Coronary artery (tissue), 2 donors: ENCODE measurements around the gene NEK3.

Experiments used
- DNase-seq: peaks from one replicate; pipeline ENCODE4 v3.0.0-alpha.2; 2017; ENCODE audit warnings: low spot score
- H3K27ac ChIP-seq, 2 donors: fragments of 200-600 bp; sonication (generic); one replicate each; pipeline ENCODE4 v1.5.1; 2016 to 2019
- H3K4me3 ChIP-seq: fragments of 200-600 bp; sonication (generic); 2 replicates; pipeline ENCODE4 v1.5.1; 2016; ENCODE audit warnings: mild to moderate bottlenecking, moderate library complexity
- TF ChIP-seq, protein P1 (sequence below): fragments of 200-600 bp; sonication (generic); IDR thresholded peaks from one replicate; pipeline ENCODE4 v1.5.1; 2019; ENCODE audit warnings: antibody characterized with exemption

NEK3 gene

DNA sequence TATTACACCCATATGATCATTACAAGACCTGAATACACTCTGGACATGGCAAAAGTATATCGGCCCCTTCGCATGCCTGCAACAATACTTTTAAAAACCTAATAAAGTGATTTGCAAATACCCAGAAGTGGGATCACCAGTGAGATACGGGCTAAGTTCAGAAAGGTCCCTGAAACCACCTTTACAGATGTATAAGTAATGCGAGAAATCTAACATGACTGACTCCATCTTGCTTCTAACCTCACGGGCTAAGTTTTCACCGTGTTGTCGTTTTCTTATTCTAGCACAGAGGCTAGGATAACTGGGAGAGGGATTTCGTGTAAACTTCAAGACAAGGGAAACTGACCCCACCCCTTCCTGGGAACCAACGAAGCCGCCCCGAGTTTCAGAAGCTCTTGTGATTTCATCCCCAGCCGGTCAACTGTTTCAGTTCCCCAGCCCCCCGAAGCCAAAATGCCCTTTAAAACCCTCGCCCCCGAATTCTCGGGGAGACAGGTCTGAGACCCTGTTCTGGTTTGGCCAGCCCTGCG lies 703 bp downstream of the NEK3 start:
- Histone ChIP-seq H3K27ac (peak overlapping the region; percentile 82 to 95), H3K4me3 (peak overlapping the region; percentile 99)
- TF ChIP-seq, protein P1, sequence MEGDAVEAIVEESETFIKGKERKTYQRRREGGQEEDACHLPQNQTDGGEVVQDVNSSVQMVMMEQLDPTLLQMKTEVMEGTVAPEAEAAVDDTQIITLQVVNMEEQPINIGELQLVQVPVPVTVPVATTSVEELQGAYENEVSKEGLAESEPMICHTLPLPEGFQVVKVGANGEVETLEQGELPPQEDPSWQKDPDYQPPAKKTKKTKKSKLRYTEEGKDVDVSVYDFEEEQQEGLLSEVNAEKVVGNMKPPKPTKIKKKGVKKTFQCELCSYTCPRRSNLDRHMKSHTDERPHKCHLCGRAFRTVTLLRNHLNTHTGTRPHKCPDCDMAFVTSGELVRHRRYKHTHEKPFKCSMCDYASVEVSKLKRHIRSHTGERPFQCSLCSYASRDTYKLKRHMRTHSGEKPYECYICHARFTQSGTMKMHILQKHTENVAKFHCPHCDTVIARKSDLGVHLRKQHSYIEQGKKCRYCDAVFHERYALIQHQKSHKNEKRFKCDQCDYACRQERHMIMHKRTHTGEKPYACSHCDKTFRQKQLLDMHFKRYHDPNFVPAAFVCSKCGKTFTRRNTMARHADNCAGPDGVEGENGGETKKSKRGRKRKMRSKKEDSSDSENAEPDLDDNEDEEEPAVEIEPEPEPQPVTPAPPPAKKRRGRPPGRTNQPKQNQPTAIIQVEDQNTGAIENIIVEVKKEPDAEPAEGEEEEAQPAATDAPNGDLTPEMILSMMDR = no peak
- DNase-seq = no peak

DNA sequence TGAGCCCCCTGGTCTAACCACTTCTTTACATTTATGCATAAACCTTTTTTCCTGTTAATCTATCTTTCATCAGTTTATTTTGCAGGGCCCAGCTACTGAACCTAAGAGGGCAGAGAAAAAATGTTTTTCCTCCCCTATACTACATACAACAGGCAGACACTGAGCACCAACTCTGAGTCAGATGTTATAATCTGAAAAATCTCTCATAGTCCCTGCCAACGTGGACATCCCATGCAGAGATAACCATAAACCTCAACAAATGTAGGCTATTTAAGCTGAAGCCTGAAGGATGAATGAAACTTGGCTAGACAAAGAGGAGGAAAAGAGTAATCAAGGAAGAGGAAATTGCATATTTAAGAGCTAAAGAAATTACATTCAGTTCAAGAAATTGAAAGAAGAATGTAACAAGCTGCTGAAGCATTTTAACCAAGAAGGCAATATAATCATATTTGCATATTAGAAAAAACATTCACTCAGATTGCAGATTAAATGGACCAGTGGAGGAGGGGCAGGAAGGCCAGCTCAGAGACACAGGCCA lies 2.6 kb downstream of the NEK3 start:
- DNase-seq = no peak
- Histone ChIP-seq H3K4me3 (no peak overlapping the region), H3K27ac (no peak overlapping the region)
- TF ChIP-seq, protein P1 = no peak

DNA sequence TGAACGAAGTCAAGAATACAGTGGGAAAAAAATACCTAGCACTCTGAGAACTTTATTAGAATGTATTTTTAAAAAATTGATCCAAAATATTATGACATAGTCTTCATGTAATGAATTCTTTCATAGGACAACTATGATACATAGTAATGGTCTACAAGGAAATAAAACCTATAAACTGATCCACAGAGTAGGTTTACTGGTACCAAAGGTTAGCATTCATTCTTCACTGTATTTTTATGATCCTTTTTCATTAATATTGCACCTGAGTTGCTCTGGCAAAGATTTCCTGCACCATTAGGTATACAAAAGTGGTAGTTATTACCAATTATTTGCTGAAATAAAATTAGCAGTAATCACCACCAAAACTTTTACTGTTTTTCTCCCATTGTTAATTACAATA lies 4.2 kb downstream of the NEK3 start:
- TF ChIP-seq, protein P1 = no peak
- H3K4me3 ChIP-seq = no peak overlapping the region
- DNase-seq = no peak
- no peak overlapping the region for H3K27ac ChIP-seq

DNA sequence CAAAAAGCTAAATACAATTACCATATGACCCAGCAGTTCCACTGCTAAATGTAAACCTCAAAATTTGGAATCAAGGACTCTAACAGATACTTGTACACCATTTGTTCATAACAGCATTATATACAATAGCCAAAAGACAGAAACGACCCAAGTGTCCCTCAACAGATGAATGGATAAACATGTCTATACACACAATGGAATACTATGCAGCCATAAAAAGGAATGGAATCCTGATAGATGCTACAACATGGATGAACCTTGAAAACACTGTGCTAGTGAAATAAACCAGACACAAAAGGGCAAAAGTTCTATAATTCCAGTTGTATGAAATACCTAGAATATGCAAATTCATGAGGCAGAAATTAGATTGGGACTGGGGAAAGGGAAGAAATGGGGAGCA lies 12.2 kb downstream of the NEK3 start:
- no peak for DNase-seq
- H3K4me3 ChIP-seq = no peak overlapping the region
- no peak overlapping the region for H3K27ac ChIP-seq
- TF ChIP-seq, protein P1 = no peak

DNA sequence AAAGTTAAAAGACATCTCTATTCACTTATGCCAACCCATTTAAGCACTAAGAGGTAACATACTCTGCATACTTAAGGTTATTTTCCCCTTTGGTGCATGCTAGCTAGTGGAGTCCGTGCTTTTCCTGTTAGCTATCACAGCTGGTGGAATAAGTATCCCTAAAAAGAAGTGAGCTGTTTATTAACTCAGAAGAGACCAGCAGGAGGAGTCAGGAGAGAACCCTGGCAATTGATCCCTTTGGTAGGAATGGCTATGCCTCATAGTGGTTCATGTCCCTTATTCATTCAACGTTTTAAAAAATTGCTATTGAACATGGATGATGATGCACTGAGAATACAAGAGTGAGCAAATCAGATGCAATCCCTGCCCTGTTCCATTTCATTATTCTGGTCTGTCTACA lies 18.1 kb downstream of the NEK3 start:
- no peak for DNase-seq
- no peak overlapping the region for H3K4me3 ChIP-seq
- no peak overlapping the region for H3K27ac ChIP-seq
- TF ChIP-seq, protein P1 = no peak

DNA sequence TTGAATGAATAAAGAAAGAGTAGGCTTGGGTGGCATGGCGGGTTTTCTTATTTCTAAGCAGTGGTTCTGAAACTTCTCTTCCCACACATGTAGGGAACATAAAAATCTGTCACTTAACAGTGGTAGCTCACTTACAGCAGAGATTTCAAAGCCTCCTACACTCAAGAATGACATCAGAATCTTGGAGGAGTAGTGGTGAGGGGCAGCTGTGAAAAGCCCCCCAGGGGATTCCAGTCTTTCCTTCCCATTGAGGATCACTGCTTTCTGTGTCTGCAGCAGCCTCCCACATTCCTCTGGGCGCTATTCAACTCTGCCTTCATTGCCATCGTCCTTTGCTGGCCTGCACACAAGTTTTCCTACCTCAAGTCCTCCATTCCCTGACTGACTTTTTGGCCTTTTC lies 21.9 kb downstream of the NEK3 start:
- no peak overlapping the region for H3K4me3 ChIP-seq
- TF ChIP-seq, protein P1 = no peak
- DNase-seq = no peak
- no peak overlapping the region for H3K27ac ChIP-seq

DNA sequence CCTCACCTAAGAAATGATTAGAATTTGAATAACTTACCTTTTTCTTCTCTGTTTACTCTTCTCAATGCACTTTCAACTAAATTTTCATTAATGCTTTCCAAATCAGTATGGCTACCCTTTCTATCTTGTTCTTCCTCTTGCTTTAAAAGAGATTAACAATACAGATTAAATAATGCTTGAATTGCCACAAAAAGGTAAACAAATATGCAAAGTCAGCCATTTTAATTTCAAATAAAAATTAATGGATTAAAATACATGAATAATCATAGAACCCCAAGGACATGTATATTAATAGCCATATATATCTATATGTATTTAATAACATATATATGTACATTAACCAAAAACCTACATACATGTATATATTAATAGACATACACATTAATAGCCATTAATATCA lies 22.6 kb downstream of the NEK3 start:
- no peak for DNase-seq
- TF ChIP-seq, protein P1 = no peak
- H3K4me3 ChIP-seq = no peak overlapping the region
- H3K27ac ChIP-seq = no peak overlapping the region
